ENCODE measurements around the gene AFF4. TPM values are rescaled to one million over a fixed set of nuclear protein-coding genes. Genes with fewer than 3 reads are reported as not detected.
A peak's percentile ranks its signal among the peaks of the same experiment; 100 is the strongest.

AFF4 gene
- total and polyA plus RNA-seq, 12 donors = 9.7 to 158 (median 83.0) TPM

DNA sequence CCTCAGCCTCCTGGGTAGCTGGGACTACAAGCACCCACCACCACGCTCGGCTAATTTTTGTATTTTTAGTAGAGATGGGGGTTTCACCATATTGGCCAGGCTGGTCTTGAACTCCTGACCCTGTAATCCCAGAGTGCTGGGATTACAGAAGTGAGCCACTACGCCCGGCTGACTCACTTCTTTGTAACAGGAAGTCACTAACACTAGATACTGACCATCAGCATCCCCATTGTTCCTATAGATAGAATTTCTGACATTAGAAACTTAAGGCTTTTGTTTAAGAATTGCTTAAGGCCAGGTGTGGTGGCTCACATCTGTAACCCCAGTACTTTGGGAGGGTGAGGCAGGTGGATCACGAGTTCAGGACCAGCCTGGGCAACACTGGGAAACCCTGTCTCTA lies 47.8 kb downstream of the AFF4 start:
- no peak overlapping the region for H3K27ac ChIP-seq
- no peak overlapping the region for H3K4me3 ChIP-seq
- no peak for TF ChIP-seq POLR2A (IDR thresholded peaks at IDR 0.05)
- TF ChIP-seq, protein P1, sequence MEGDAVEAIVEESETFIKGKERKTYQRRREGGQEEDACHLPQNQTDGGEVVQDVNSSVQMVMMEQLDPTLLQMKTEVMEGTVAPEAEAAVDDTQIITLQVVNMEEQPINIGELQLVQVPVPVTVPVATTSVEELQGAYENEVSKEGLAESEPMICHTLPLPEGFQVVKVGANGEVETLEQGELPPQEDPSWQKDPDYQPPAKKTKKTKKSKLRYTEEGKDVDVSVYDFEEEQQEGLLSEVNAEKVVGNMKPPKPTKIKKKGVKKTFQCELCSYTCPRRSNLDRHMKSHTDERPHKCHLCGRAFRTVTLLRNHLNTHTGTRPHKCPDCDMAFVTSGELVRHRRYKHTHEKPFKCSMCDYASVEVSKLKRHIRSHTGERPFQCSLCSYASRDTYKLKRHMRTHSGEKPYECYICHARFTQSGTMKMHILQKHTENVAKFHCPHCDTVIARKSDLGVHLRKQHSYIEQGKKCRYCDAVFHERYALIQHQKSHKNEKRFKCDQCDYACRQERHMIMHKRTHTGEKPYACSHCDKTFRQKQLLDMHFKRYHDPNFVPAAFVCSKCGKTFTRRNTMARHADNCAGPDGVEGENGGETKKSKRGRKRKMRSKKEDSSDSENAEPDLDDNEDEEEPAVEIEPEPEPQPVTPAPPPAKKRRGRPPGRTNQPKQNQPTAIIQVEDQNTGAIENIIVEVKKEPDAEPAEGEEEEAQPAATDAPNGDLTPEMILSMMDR (IDR thresholded peaks at IDR 0.05) = no peak
- H3K27me3 ChIP-seq = no peaks in the 10 kb centered on the region
- WGBS, 4 donors = 79 to 87% (median 81%) methylated on average over 5 of the region's 5 CpGs
- no peaks in the 10 kb centered on the region for H3K9me3 ChIP-seq (replicated peaks in 1 of 3)
- H3K36me3 ChIP-seq (replicated peaks in 1 of 2) = peaks cover 0 to 32% of the 10 kb centered on the region in 2 donors
- intact Hi-C loops (cut with DNase I) = no loop called here
- no peaks in the 10 kb centered on the region for H3K4me1 ChIP-seq (replicated peaks in 1 of 2)
- DNase-seq = no peak

DNA sequence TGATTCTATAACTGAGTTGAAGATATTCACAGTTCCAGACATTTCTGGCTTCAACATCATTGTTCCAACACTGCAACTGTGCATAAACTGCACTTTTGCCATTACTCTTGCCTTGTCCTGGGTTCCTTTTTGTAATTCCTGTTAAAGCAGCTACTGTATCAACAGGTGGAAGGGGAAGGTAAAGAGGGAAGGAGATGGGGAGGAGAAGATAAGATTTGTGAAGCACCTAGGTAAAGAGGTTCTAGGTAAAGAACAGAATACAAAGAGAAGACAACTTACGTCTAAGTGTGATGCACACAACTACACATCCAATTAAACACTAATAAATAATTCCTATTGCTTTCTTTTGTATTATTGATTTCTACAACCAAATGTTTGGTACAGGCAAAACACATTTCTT lies 53.7 kb downstream of the AFF4 start:
- Histone ChIP-seq H3K27ac (no peak overlapping the region), H3K4me1 (replicated peaks in 1 of 2) (peaks cover 0 to 5% of the 10 kb centered on the region in 2 donors), H3K9me3 (replicated peaks in 1 of 3) (no peaks in the 10 kb centered on the region), H3K27me3 (no peaks in the 10 kb centered on the region), H3K4me3 (no peak overlapping the region), H3K36me3 (replicated peaks in 1 of 2) (peaks cover 0 to 20% of the 10 kb centered on the region in 2 donors)
- WGBS, 4 donors = 91 to 94% (median 92%) methylated on average over 1 of the region's 1 CpG
- no peak for DNase-seq
- TF ChIP-seq, protein P1 (IDR thresholded peaks at IDR 0.05) = no peak
- no peak for TF ChIP-seq POLR2A (IDR thresholded peaks at IDR 0.05)
- intact Hi-C loops (cut with DNase I) = no loop called here

DNA sequence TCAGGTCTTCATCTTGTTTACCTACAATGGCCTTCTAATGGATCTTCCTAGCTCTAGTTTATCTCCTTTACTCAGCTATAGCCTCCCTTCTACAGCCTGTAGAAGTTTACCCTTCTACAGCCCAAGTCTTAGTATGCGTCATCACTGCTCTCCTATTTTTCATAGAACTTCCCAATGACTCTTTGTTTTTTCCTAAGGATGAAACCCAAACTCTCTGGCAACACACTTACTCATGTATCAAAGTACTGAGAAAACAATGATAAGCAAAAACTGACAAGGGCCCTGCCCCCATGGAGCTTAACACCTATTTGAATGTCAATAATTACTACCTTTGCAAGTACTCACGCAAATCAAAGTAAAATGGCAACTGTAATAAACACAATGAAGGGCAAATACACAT lies 56.3 kb downstream of the AFF4 start:
- H3K36me3 ChIP-seq (replicated peaks in 1 of 2) = peaks cover 0 to 7% of the 10 kb centered on the region in 2 donors
- 84 to 94% (median 89%) methylated on average over 2 of the region's 2 CpGs for WGBS, 4 donors
- TF ChIP-seq, protein P1 (IDR thresholded peaks at IDR 0.05) = no peak
- no peak for TF ChIP-seq POLR2A (IDR thresholded peaks at IDR 0.05)
- intact Hi-C loops (cut with DNase I) = no loop called here
- no peaks in the 10 kb centered on the region for H3K9me3 ChIP-seq (replicated peaks in 1 of 3)
- H3K27me3 ChIP-seq = no peaks in the 10 kb centered on the region
- H3K27ac ChIP-seq = peak overlapping the region in 1 of 5 donors; percentile 1
- DNase-seq = no peak
- H3K4me3 ChIP-seq = no peak overlapping the region
- H3K4me1 ChIP-seq (replicated peaks in 1 of 2) = peaks cover 0 to 5% of the 10 kb centered on the region in 2 donors

DNA sequence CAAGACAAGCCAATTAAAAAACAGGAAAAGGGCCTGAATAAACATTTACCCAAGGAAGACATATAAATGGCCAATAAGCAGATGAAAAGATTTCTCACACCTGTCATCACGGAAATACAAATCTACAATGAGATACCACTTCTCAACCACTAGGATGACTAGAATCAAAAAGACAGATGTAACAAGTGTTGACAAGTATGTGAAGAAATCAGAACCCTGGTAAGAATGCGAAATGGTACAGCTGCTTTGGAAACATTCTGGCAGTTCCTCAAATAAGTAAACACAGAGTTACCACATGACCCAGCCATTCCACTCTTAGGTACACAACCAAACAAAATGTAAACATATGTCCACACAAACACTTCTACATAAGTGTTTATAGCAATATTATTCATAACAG lies 57.5 kb downstream of the AFF4 start:
- TF ChIP-seq, protein P1 (IDR thresholded peaks at IDR 0.05) = peak in 2 of 6 experiments; percentile 14 to 18
- TF ChIP-seq POLR2A (IDR thresholded peaks at IDR 0.05) = no peak
- no peak overlapping the region for H3K27ac ChIP-seq
- 79 to 85% (median 81%) methylated on average over 2 of the region's 2 CpGs for WGBS, 4 donors
- intact Hi-C loops (cut with DNase I) = no loop called here
- no peaks in the 10 kb centered on the region for H3K9me3 ChIP-seq (replicated peaks in 1 of 3)
- no peak for DNase-seq
- H3K27me3 ChIP-seq = no peaks in the 10 kb centered on the region
- peaks cover 0 to 5% of the 10 kb centered on the region in 2 donors for H3K4me1 ChIP-seq (replicated peaks in 1 of 2)
- H3K36me3 ChIP-seq (replicated peaks in 1 of 2) = peaks cover 0 to 12% of the 10 kb centered on the region in 2 donors
- H3K4me3 ChIP-seq = no peak overlapping the region
